ENCODE results near the gene DBH. TPM values are rescaled to one million over a fixed set of nuclear protein-coding genes. Genes with fewer than 3 reads are reported as not detected.

DBH gene
- total RNA-seq, 2 experiments from 2014 or later, result not detected

GRCh38 chr9:133597316-133597957, 38.7 kb upstream of the DBH start:
- Histone ChIP-seq H3K9me3 (ENCODE audit: low read length) (peaks cover 19% of the 10 kb centered on the region), H2AFZ (ENCODE audit: low read length) (no peak overlapping the region), H4K20me1 (ENCODE audit: insufficient read depth, low read length) (no peaks in the 10 kb centered on the region), H3K79me2 (ENCODE audit: insufficient read depth, low read depth, low read length) (no peaks in the 10 kb centered on the region), H3K36me3 (ENCODE audit: insufficient read depth, low read length) (no peaks in the 10 kb centered on the region), H3K4me3 (ENCODE audit: low read depth, low read length, poor library complexity, severe bottlenecking) (no peak overlapping the region), H3K4me2 (ENCODE audit: low read length) (no peak overlapping the region), H3K27ac (ENCODE audit: low read depth, low read length, poor library complexity, severe bottlenecking) (no peak overlapping the region), H3K4me1 (ENCODE audit: insufficient read depth, low read length, poor library complexity, severe bottlenecking) (no peaks in the 10 kb centered on the region), H3K9me2 (ENCODE audit: insufficient read depth, low read length) (no peaks in the 10 kb centered on the region)
- no peak for TF ChIP-seq EZH2phosphoT487 (IDR thresholded peaks at IDR 0.05; ENCODE audit: borderline replicate concordance, low read depth, low read length)
- no peak for TF ChIP-seq CTCF (conservative IDR thresholded peaks at IDR 0.05; ENCODE audit: low read length)
- ChIA-PET CTCF (ENCODE audit: unreplicated experiment) (no interaction called here), POLR2A (interaction anchor here (0.7 kb wide), 1 partner anchor 11 kb away, joined by 3 read pairs; no protein-coding TSS in a partner anchor)
- intact Hi-C loops (cut with micrococcal nuclease; ENCODE audit: unreplicated experiment), result no loop called here
- no TSS peak for BruUV-seq (replicated peaks)
- DNase-seq (ENCODE audit: low spot score), result peak; percentile 58

GRCh38 chr9:133598978-133599377, 37.2 kb upstream of the DBH start:
- H2AFZ ChIP-seq (ENCODE audit: low read length), result no peak overlapping the region
- no peak overlapping the region for H3K27ac ChIP-seq (ENCODE audit: low read depth, low read length, poor library complexity, severe bottlenecking)
- H3K4me1 ChIP-seq (ENCODE audit: insufficient read depth, low read length, poor library complexity, severe bottlenecking), result peaks cover under 1% of the 10 kb centered on the region
- BruUV-seq (replicated peaks), result no TSS peak
- H3K36me3 ChIP-seq (ENCODE audit: insufficient read depth, low read length), result no peaks in the 10 kb centered on the region
- intact Hi-C loops (cut with micrococcal nuclease; ENCODE audit: unreplicated experiment), result no loop called here
- no peaks in the 10 kb centered on the region for H3K79me2 ChIP-seq (ENCODE audit: insufficient read depth, low read depth, low read length)
- H3K4me3 ChIP-seq (ENCODE audit: low read depth, low read length, poor library complexity, severe bottlenecking), result no peak overlapping the region
- POLR2A ChIA-PET, result no interaction called here
- H3K9me2 ChIP-seq (ENCODE audit: insufficient read depth, low read length), result no peaks in the 10 kb centered on the region
- no peak for TF ChIP-seq EZH2phosphoT487 (IDR thresholded peaks at IDR 0.05; ENCODE audit: borderline replicate concordance, low read depth, low read length)
- no peak for DNase-seq (ENCODE audit: low spot score)
- peaks cover 19% of the 10 kb centered on the region for H3K9me3 ChIP-seq (ENCODE audit: low read length)
- no peak overlapping the region for H3K4me2 ChIP-seq (ENCODE audit: low read length)
- CTCF ChIA-PET (ENCODE audit: unreplicated experiment), result interaction anchor here (0.7 kb wide), 1 partner anchor 56 kb away, joined by 3 read pairs; no protein-coding TSS in a partner anchor
- H4K20me1 ChIP-seq (ENCODE audit: insufficient read depth, low read length), result no peaks in the 10 kb centered on the region

DNA sequence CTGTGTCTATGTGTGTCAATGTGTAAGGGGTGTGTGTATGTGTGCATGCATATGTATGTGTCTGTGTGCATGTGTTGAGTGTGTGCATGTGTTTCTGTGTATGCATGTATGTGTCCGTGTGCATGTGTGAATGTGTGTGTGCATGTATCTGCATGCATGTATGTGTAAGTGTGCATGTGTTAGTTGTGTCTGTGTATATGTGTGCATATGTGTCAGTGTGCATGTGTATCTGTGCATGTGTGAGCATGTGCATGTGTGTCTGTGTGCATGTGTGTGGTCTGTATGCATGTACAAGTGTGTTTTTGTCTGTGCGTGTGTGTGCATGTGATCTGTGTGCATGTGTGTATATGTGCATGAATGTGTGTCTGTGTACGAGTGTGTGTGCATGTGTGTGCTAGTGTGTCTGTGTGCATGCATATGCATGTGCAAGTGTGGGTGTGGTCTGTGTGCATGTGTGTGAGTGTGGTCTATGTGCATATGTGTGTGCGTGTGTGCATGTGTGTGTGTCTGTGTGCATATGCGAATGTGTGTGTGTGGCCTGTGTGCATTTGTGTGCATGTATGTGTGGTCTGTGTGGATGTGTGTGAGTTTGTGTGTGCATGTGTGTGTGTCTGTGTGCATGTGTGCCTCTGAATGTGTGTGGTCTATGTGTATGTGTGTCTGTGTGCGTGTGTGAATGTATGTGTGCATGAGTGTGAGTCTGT, 36.5 kb upstream of the DBH start:
- no peak overlapping the region for H3K4me3 ChIP-seq (ENCODE audit: low read depth, low read length, poor library complexity, severe bottlenecking)
- BruUV-seq (replicated peaks), result no TSS peak
- H4K20me1 ChIP-seq (ENCODE audit: insufficient read depth, low read length), result no peaks in the 10 kb centered on the region
- POLR2A ChIA-PET, result no interaction called here
- H3K9me2 ChIP-seq (ENCODE audit: insufficient read depth, low read length), result no peaks in the 10 kb centered on the region
- no peak overlapping the region for H3K4me2 ChIP-seq (ENCODE audit: low read length)
- H3K9me3 ChIP-seq (ENCODE audit: low read length), result peaks cover 19% of the 10 kb centered on the region
- no peak for DNase-seq (ENCODE audit: low spot score)
- H3K36me3 ChIP-seq (ENCODE audit: insufficient read depth, low read length), result no peaks in the 10 kb centered on the region
- intact Hi-C loops (cut with micrococcal nuclease; ENCODE audit: unreplicated experiment), result no loop called here
- CTCF ChIA-PET (ENCODE audit: unreplicated experiment), result no interaction called here
- H3K27ac ChIP-seq (ENCODE audit: low read depth, low read length, poor library complexity, severe bottlenecking), result no peak overlapping the region
- H2AFZ ChIP-seq (ENCODE audit: low read length), result no peak overlapping the region
- H3K4me1 ChIP-seq (ENCODE audit: insufficient read depth, low read length, poor library complexity, severe bottlenecking), result peaks cover 7% of the 10 kb centered on the region
- TF ChIP-seq CTCF (conservative IDR thresholded peaks at IDR 0.05; ENCODE audit: low read length) (no peak), EZH2phosphoT487 (IDR thresholded peaks at IDR 0.05; ENCODE audit: borderline replicate concordance, low read depth, low read length) (no peak)
- no peaks in the 10 kb centered on the region for H3K79me2 ChIP-seq (ENCODE audit: insufficient read depth, low read depth, low read length)
